Kidney (tissue), 14 donors: ENCODE data around the gene PLPP1. TPM values are rescaled to one million over a fixed set of nuclear protein-coding genes. Genes with fewer than 3 reads are reported as not detected.

Experiments used
- DNase-seq, 5 donors: peaks; one replicate each; pipeline ENCODE4 v3.0.0-alpha.2; 2013 to 2020
- FAIRE-seq: peaks from 2 replicates; lab custom pipeline; 2012; peaks lifted over from hg19 to GRCh38; lab: Jason Lieb, UNC
- H3K27ac ChIP-seq, 2 donors: one replicate each; pipeline ENCODE4 v1.7.0; 2013; ENCODE audit warnings: low read depth in 2 of 2, low read length in 2 of 2, inconsistent platforms in 1 of 2
- H3K27me3 ChIP-seq: one replicate; pipeline ENCODE4 v1.7.1; 2013; ENCODE audit warnings: low read length, inconsistent platforms; ENCODE audit not compliant: control insufficient read depth, insufficient read depth
- H3K36me3 ChIP-seq, 3 donors: one replicate each; pipeline versions ENCODE4 v1.7.0 to v1.7.1; 2013; ENCODE audit warnings: low read length in 3 of 3, control low read depth in 1 of 3, inconsistent platforms in 1 of 3; ENCODE audit not compliant: insufficient read depth in 3 of 3, control insufficient read depth in 2 of 3
- H3K4me1 ChIP-seq, 3 donors: one replicate each; pipeline versions ENCODE4 v1.7.0 to v1.7.1; 2013; ENCODE audit warnings: low read length in 3 of 3, inconsistent platforms in 1 of 3, low read depth in 1 of 3; ENCODE audit not compliant: control insufficient read depth in 2 of 3, insufficient read depth in 2 of 3
- H3K4me3 ChIP-seq, 3 donors: one replicate each; pipeline versions ENCODE4 v1.7.0 to v1.8.1; 2013; ENCODE audit warnings: low read length in 3 of 3, control low read depth in 1 of 3, inconsistent platforms in 1 of 3
- H3K9ac ChIP-seq, 3 donors: one replicate each; pipeline versions ENCODE4 v1.7.0 to v1.7.1; 2013; ENCODE audit warnings: low read length in 3 of 3, control low read depth in 1 of 3, inconsistent platforms in 1 of 3
- H3K9me3 ChIP-seq, 3 donors: one replicate each; pipeline versions ENCODE4 v1.7.0 to v1.7.1; 2013; ENCODE audit warnings: low read length in 3 of 3, control low read depth in 1 of 3, inconsistent platforms in 1 of 3; ENCODE audit not compliant: control insufficient read depth in 2 of 3, insufficient read depth in 1 of 3
- CTCF ChIP-seq: IDR thresholded peaks from 3 replicates; pipeline ENCODE4 v1.5.1; 2012; ENCODE audit warnings: mild to moderate bottlenecking, moderate library complexity, borderline replicate concordance; ENCODE audit not compliant: insufficient read depth; ENCODE audit errors: extremely low read depth
- intact Hi-C: fragments of 100-400 bp; cut with DNase I; formaldehyde crosslinking; loops from one replicate; pipeline ENCODE4 v1.11.1; 2022
- polyA plus RNA-seq: library from polyadenylated mRNA; stranded (reverse); fragments of 350-450 nt; fragmentation: Illumina TruSeq; extraction: RNeasy Lipid Tissue Mini Kit (QIAGEN cat#74804); gene quantifications from one replicate; pipeline ENCODE4 v1.2.3, GENCODE V29; 2014; ENCODE audit warnings: low read depth, low replicate concordance; ENCODE audit not compliant: insufficient read depth
- total RNA-seq: library from RNA; stranded (reverse); fragmentation: NEBNext Ultra II Directional; extraction: Animal tissue kit (Norgen Biotek cat#: 25700); gene quantifications from one replicate; pipeline ENCODE4 v1.2.1, GENCODE V29; 2021
- donor health status: control.
- donor health status: control.
- donor health status: control.
- donor health status: control.
- donor health status: control.
- donor health status: DM: yes; HTN: yes; CAD: no.
- donor health status: Normal renal cell carcinoma (clear cell type).

PLPP1 gene
- total and polyA plus RNA-seq, 2 donors from 2014 or later = 144 to 166 TPM

DNA sequence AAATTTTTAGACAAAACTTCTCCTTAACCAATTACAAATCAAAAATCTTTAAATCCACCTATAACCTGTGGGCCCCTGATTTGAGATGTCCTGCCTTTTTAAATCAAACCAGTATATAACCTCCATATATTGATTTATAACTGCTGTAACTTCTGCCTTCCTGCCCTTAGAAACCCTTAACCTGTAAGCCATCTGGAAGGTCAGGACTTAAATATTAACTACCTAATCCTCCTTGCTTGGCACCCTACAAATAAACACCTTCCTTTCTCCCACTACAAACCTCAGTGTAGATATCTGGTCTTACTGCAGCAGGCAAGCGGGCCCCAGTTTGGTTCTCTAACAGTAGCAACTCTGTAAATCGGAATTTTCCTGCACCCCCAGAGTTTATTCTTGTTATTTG is 143.1 kb downstream of the PLPP1 start:
- H3K27ac ChIP-seq = no peak overlapping the region
- H3K36me3 ChIP-seq = peaks cover 2 to 22% (median 3%) of the 10 kb centered on the region in 3 donors
- TF ChIP-seq CTCF = no peak

DNA sequence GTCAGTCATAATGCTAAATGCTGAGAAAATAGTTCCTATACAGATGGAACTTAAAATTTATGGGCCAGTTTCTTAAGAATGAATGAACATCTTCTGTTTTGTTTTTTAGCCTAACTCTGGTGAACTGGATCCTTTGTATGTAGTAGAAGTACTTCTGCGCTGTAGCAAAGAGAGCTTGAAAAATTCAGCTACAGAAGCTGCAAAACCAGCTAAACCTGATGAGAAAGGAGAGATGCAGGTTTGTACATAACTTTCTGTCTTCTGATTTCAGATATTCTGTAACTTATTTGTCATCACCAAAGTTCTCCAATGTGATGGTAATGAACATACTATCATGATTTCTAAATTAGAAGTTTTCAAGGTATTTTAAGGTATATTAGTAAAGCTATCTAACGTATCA is 146.9 kb downstream of the PLPP1 start:
- H3K27me3 ChIP-seq = no peaks in the 10 kb centered on the region
- H3K9me3 ChIP-seq = peaks cover 0 to 14% (median under 1%) of the 10 kb centered on the region in 3 donors
- H3K4me3 ChIP-seq = no peak overlapping the region
- FAIRE-seq (peak; percentile 75), DNase-seq (peak in 2 of 5 donors; percentile 21)
- peaks cover 0 to 19% (median 1%) of the 10 kb centered on the region in 3 donors for H3K36me3 ChIP-seq
- H3K4me1 ChIP-seq = no peaks in the 10 kb centered on the region
- no peak for TF ChIP-seq CTCF
- H3K9ac ChIP-seq = no peak overlapping the region
- no peak overlapping the region for H3K27ac ChIP-seq
- intact Hi-C loops = no loop called here

More for the DNA sequence above, 143.1 kb downstream of the PLPP1 start:
- DNase-seq = no peak
- no peak overlapping the region for H3K9ac ChIP-seq
- FAIRE-seq = no peak
- intact Hi-C loops = no loop called here
- H3K9me3 ChIP-seq = peaks cover 0 to 8% (median 0%) of the 10 kb centered on the region in 3 donors
- H3K4me3 ChIP-seq = no peak overlapping the region
- no peaks in the 10 kb centered on the region for H3K27me3 ChIP-seq
- no peaks in the 10 kb centered on the region for H3K4me1 ChIP-seq

DNA sequence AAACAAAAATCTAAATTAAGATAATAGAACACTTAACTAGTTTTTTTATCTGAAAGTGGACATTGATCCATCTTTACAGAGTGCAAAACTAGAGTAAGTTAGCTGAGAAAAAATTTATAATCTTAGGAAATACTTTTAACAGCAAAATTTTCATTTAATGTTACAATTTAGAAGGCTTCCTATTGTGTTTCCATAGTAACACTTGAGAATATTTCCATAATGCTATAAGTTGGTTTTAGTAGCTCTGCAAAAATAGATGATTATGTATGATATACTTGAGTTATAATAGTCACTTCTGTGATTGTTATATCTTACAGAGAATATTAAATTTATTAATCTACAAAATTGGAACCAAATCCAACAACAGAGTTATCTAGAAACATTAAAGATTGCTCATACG is 148.4 kb downstream of the PLPP1 start:
- DNase-seq = no peak
- intact Hi-C loops = no loop called here
- H3K4me1 ChIP-seq = no peaks in the 10 kb centered on the region
- TF ChIP-seq CTCF = no peak
- H3K9ac ChIP-seq = no peak overlapping the region
- no peak for FAIRE-seq
- no peak overlapping the region for H3K27ac ChIP-seq
- peaks cover 0 to 13% (median 0%) of the 10 kb centered on the region in 3 donors for H3K36me3 ChIP-seq
- no peaks in the 10 kb centered on the region for H3K27me3 ChIP-seq
- H3K9me3 ChIP-seq = peaks cover 0 to 9% (median 1%) of the 10 kb centered on the region in 3 donors
- H3K4me3 ChIP-seq = no peak overlapping the region

DNA sequence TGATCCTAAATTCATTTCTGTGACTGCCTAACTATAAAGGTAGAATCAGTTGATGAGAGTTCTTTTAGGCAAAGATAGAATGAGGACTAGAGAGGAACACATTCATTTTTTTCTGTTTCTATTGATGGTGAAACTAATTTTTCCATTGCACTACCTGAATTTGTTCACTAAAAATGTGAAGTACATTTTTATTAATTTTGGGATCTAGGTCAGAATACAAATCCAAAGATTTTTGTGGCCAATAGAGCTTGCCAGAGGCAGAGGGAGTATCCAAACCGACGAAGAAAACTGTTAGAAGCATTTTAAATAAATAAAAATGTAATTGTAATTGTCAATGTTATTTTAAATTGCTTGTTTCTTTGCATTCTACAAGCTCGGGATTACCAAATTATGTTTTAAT is 148.9 kb downstream of the PLPP1 start:
- Histone ChIP-seq H3K36me3 (peaks cover 0 to 13% (median 0%) of the 10 kb centered on the region in 3 donors), H3K27ac (no peak overlapping the region), H3K9me3 (peaks cover 0 to 9% (median 1%) of the 10 kb centered on the region in 3 donors), H3K9ac (no peak overlapping the region), H3K27me3 (no peaks in the 10 kb centered on the region), H3K4me3 (no peak overlapping the region), H3K4me1 (no peaks in the 10 kb centered on the region)
- intact Hi-C loops = no loop called here
- no peak for TF ChIP-seq CTCF
- FAIRE-seq (no peak), DNase-seq (no peak)
